ENCODE data around the gene MDC1.

Gene MDC1

DNA sequence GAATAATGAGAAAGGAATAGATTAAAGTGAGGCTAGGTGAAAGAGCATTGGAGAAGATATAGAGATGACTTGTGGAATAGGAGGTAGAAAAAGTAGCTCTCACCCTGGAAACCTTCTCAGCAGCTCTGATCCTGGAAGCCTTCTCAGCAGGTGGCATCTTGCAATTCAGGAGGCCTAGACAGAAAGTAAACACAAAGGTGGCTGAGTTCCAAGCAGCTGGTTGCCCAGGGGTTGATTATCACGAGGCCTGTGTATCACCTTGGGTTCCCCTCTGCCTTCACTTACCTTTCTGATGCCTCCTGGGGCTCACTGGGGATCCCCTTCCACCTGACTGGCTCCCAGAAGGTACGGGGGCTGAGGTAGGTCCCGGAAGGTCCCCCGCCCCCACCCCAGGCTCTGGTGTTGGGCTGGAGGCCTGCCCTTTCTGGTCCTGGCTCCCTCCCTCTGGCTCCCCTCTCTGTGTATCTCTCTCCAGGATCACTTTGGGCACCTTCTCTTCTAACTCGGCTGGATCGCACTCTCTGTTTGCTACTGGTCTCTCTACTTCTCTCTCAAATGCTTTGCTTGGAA, 9.7 kb downstream of the MDC1 start:
- DNase-seq (ENCODE audit: low read depth) = no peak

DNA sequence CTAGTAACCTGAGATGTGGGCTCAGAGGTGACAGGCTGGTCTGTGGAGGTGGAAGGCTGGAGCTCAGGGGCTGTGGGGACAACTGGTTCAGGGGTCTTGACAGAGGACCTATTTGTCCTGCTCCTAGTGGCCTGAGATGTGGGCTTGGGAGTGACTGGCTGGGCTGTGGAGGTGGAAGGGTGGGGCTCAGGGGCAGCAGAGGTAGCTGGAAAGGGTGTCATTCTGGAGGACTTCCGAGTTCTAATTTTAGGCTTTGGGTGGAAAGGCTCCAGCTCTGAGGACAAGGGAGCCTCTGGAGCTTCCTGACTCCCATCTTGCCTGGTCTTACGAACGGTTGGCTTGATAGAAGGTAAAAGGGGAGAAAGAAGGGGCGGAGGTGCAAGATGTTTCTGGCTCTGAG, 11.5 kb downstream of the MDC1 start:
- no peak for DNase-seq (ENCODE audit: low read depth)

DNA sequence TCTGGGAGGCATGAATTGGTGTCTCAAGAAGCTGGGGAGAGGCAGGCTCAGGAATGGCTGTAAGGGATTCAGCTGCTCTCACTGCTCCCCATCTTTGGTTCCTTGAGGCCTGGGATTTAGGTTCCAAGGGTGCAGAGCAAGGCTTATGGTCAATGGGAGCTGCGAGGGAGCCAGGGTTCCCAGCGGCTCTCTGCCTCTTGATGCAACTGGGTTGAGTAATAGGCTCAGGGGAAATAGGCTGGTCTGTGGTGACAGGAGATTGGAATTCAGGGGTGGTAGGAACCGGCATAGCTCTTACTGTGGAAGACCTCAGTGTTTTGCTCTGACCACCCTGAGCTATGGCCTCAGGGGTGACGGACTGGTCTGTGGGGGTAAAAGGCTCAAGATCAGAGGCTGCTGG, 13.3 kb downstream of the MDC1 start:
- DNase-seq (ENCODE audit: low read depth) = no peak

DNA sequence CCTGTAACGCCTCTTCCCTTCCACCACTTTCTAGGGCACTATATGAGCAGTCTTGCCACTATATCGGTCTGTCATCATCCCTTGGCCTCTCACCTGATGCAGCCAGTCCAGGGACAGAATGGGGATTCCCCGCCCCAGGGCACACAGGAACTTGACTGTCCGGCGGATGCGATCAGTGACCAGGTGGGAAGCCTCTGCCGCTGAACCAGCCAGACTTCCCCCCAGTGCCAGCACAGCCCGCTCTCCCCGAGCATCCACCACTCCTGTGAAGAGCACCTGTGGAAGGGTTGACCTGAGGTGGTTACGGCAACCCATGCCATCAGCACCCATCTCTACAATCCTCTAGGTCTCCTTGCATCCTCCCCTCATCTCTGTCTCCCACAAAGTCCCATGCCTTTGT, 14.1 kb downstream of the MDC1 start:
- DNase-seq (ENCODE audit: low read depth) = no peak

DNA sequence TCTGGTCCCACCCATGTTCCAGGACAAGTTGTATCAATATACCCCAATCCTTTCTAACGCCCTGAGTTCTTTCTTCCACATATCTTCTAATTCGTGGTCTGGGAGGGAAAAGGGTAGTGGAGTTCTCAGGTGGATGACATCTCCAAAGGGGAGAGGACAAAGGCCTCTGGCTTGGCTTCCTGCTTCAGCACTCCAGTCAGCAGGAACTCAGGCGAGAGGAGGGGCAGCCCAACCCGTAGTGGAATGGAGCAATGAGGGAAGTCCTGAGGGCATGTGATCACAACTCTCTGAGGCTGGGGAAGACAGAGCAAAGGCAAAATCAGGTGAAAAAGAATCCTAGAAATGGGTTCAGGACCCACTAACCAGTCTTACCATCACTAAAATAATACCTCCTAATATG, 16.7 kb downstream of the MDC1 start:
- DNase-seq (ENCODE audit: low read depth) = no peak

DNA sequence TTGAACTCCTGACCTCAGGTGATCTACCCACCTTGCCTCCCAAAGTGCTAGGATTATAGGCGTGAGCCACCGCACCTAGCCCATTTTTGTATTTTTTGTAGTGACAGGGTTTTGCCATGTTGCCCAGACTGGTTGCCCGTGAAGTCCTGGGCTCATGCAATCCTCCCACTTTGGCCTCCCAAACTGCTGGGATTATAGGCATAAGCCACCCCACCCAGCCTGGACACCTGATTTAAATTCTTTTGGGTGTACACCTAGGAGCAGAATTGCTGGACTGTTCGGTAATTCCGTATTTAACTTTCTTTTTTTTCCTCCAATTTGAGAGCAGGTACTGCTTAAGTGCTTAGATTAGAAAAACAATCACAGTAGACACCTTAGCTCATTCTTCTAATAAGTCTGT, 20.6 kb downstream of the MDC1 start:
- DNase-seq (ENCODE audit: low read depth) = no peak

DNA sequence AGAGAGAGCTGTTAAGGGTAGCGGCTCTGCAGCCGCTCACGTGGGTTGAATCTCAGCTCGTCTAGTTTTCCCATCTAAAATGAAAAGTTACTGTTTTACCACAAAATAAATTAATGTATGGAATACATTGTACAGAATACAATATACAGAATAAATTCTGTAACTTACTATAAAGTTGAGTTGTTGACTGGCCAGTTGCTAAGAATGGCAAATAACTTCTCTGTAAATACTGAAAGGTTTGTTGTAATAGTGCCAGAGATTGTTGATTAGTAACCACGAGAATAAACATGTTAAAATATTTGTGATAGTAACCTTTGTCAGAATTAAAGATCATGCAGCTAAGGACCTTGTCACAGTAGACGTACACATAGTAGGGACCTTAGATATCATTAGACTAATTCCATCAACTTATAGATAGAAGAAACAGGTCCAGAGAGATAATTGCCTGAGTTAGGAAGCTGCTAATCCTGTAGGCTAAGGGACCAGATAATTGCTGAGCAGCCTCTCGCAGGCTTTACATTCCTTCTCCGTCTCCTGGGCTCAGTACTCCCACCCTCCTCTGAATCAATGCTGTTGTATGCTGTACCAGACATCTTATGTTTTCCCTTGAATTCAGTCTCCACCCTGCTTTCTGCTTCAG, 25.8 kb downstream of the MDC1 start:
- DNase-seq (ENCODE audit: low read depth) = no peak

DNA sequence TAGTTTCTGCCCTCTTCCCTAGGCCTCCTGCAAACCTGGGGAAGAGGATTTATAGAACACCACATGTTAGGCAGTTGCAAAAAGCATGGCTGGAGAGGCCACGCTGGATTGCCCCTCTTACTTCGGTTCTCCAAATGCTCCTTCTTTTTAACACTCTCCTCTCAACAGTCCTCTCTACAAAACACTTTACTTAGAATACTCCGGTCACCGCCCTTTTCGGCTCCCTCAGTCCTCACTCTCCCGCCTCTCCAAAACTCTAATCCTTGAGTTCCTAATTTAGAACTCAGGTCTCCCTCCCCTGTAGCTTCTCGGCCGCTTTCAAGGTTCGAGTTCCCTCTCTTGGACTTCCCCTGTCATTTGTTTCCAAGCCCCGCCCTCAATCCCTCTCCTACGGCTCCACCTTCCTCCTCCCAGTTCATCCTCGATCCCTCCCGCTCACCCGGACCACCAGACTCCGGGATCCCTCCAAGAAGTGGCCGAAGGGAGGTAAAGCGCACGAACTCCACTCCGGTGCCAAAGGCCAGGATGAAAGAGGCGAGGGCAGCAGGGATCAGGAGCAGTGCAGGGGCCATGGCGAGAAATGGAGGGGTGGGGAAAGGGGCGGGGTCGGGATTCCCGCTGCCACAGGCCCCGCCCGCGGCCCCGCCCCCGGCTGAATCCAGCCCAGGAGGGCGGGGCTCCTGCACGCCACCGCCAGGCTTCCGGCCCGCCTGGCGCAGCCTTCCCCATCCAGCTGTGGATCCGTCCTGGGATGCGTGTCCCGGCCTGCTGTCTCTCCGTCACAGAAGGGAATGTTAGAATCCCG, 26.5 kb downstream of the MDC1 start, which contains the start of gene NRM:
NRM (minus strand) TSS at position 582 of the 805 bp plus-strand sequence; CDS start at position 572, 10 bp downstream.
- peak; percentile 73 for DNase-seq (ENCODE audit: low read depth)

DNA sequence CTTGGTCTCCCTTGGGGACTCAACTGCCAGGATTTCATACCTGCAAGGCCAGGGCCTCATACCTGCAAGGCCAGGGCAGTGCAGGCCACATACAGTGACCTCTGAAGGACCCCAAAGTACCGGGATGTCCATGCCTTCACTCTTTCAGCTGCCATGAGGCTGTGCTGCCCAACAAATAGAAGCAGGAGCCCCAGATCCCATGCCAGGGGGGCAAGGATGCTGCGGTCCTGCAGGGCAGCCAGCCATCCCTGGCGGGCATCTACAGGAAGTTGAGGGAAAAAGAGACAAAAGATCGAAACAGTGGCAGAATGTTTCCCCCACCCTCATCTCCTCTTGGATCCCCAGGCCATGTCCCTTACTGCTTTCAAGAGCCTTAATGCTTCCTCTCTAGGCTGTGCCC, 27.1 kb downstream of the MDC1 start:
- no peak for DNase-seq (ENCODE audit: low read depth)

DNA sequence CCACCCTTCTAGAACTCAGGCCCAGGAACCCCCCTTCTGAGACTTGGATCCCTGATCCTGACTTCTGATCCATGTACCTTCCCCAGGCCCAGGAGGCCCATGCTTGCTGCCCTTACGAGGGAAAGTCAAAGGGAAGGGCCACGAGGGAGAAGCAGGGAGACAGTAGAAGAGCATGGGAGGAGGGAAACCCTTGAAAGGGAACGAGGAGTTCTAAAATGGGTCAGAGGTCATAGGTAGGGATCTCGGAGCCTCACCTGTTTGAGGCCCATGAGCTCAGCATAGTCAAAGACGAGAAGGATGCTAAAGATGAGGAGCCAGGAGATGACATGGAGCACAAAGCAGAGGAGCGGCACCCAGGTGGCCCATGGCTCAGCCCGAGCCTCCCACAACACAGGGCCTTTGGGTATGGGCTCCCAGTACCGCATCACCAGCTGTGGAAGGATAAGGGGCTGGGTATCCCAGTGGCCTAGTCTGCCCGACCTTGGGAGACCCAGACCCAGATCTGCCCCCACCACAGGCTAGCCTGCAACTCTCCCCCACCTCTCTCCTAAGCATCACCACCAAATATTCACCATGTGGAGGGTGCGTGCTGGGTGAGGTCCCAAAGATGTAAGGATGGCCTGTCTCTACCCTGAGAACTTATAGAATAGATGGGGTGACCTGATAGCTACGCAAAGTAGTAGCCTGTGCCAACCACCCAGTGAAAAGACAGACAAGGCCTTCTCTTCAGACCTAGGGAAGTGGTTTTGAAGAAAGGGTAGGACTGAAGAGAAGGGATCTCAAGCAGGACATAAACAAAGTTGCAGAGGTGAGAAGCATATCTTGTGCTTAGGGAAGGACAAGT, 27.8 kb downstream of the MDC1 start:
- no peak for DNase-seq (ENCODE audit: low read depth)

DNA sequence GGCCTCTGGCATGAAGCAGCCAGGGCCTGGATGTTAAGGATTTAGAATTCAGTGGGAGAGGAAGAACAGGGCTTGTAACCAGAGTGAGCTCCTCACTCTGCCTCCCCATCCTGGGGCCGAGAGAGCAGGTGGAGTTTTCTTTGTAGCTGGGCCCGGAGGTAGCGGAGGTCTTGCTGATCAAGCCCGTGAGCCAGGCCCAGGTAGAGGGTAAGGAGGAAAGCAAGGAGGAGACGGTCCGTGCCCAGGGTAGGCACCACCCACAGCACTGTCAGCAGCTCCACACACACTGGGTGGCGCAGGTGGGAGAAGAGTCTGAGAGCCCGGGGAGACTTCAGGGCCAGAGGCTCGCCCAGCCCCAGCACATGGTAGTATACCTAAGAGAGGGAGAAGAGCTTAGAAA, 28.5 kb downstream of the MDC1 start:
- no peak for DNase-seq (ENCODE audit: low read depth)

DNA sequence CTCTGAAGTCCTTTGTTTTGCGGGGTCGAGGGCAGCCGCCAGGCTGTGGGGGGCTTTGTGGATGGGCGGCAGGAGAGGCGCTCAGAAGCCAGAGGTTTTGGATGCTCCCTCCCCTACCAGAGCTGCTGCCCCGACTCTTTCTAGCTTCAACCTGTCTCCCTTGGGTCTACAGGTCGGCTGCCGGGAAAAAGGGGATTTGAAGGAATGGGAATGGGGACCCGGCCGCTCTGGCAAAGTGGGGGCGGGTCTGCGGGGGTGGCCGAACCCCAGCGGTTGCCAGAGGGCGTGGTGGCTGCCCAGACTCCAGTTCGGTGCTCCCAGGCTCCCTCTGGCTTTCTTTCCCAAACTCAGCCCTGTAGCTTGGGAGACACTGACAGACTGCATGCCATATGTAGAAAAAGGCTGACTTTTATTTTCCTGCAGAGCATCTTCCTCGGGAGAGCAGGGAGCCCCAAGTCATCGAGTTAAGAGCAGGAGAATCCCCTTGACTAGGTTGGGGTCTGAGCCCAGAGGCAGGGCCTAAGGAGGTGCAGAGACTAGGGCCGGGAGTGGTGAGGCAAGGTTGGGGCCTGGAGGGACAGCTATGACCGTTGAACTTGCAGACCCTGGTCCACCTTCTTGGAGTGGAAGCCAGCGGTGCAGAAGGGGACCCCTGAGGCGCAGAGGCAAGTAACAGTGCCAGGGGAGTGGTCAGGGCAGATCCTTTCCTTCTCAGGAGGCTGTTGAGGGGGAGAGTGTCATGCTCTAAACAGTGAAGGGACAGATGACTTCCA, 29.2 kb downstream of the MDC1 start:
- no peak for DNase-seq (ENCODE audit: low read depth)

DNA sequence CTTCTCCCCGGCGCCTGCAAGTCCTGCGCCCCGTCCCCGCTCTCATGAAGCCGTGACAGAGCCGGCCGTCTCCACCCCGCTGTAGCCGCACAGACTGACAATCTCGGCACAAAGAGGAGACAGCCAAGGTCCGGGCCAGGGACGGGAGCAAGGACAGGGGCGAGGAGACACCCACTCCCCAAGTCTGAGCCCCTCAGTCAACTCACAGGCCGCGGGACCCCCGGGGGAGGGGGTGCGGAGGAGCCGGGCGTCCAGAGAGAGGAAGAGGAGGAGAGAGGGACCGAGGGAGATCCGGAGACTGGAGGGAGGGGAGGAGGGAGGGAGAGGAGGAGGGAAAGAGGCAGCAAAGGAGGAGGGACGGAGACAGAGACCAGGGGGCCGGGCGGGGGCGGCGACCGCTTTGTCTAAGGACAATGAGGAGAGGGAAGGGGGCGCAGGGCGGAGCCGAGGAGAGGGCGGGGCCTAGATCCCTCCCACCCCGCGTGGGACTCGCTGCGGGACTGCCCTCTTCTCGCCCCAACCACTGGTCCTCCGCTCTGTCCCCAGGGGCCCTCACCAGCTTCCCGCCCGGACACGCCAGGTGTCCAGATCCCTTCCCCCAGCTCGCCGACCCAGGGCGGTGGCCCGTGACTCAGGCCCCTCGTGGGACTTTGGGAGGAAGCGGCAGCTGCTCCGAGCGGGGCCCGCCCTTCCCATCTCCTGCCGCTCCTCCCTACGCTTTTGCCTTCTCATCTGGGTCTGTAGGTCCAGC, 30.0 kb downstream of the MDC1 start:
- peak; percentile 78 for DNase-seq (ENCODE audit: low read depth)

DNA sequence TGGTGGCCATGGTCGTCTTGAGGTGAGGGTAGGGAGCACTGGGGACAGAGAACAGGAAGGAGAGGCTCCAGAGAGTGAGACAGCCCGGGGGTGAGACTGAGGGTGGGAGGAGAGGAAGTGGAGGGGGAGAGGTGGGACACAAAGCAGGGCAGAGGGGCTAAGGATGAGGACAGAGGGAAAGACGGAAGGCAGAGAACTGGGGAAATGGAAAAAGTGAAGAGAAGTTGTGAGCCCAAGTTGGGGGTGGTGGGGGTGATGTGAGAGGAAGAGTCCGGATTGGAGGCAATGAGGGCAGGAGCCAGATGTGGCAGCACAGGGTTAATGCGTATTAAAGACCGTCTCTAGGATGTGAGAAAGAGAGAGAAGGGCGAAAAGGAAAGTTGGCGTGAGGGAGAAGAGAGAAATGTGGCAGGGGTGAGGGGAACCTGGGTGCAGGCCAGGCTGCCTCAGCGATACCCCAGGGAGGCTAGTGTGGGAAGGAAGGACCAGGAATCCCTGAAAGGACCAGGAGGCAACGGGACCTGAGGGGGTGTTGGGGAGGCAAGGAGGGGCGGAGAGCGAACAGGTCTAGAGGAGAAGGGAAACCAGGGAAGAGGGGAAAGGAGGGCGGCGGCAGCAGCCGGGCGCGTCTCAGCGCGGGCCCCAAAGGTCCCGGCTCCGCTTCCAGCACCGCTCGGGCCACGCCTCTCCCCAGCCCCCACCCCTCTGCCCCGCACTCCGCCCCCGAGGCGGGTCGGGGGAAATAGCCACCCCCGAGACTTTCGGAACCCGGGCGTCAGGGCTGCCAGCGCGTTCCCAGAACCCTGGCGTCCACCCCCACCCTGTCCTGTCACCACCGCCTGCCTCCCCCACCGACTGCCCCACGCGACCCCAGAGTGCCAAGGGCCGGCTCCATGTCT, 30.8 kb downstream of the MDC1 start, which contains the start of gene PPP1R18:
PPP1R18 (minus strand) TSS at position 637 of the 899 bp plus-strand sequence; CDS start at position 10, 627 bp downstream.
- peak; percentile 84 for DNase-seq (ENCODE audit: low read depth)

DNA sequence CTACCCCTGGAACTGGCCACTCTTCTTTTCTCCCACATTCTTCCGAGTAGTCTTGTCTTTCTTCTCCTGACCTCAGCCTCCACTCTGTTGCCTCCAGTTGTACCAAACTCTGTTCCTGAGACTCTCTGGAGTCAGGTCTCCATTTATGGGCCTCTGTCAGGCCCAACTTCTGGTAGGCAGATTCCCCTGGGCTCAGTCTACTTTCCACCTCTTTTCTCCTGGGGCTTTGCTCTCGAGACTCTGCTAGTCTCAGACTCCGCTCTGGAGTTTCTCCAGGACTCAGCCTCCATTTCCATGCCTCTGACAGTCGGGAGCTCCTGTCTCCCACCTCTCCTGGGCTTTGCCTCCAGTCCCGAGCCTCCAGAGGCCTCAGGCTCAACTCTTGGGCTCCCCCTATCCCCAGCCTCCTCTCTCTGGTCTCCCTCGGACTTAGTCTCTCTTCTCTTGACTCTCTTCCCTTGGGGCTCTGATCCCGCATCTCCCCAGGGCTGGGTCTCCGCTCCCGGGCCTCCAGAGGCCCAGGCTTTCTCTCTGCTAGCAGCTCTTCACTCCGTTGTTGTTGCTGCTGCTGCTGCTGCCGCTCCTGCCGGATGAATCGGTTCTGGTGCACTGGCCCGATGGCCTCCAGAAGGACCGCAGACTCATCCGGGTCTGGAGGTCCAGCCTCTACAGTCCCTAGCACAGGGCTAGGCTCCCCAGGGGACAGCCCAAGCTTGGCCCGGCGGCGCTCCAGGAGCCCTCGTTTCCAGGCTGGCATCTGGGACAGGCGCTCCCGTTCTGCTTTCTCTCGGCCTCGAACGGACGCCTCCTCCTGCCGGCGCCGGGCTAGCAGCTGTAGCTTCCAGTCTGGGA, 31.7 kb downstream of the MDC1 start:
- DNase-seq (ENCODE audit: low read depth) = no peak

DNA sequence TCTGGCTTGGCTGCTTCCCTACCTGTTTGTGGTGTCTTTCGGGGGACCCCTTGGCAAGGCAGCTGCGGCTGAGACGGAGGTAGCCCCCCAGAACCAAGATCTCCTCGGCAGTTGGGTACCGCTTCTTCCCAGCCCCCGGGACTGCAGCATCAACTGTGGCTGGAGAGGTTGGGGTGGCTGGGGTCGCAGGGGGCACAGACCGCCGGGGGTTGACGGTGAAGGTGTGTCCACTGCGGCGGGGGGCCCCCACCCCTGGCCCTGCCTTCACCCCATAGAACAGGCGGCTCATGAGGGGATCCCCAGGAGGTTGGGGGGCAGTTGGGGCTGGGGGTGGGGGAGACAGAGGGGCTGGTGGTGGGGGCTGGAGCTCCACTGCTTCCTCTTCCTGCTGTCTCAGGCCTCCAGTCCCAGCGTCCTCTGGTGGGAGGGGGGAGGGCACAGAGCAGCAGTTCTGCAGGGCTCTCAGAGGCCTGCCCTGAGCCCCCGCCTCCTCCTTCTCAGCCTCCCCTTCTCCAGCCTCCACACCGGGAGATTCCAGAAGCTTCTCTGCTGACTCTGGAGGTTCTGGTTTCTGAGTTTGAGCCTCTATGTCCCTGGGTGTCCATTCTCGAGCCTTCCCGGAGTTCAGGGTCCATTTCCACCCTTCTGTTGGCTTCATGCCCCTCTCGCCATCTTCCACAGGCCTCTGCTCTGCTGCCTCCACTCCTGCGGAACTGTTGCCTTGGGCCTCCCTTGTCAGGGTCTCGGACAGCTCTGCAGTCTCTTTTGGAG, 32.5 kb downstream of the MDC1 start:
- DNase-seq (ENCODE audit: low read depth) = peak; percentile 40

DNA sequence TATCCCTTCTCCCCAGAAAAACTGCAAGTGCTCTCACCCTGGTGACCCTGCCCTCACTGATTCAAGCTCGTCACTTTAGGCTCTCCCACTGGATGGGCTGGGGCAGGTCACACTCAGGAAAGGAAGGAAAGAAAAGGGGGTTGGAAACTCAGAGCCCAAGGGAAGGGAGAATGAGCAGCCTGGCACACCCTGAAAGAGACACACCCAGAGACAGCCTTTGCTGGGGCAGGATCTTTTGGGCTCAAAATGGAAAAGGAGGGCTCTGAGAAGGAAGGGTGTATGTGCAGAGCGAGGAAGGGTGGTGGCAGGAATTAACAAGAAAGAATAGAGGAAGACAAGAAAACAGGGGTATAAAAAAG, 33.1 kb downstream of the MDC1 start:
- DNase-seq (ENCODE audit: low read depth) = no peak
